ENCODE data around the gene SLC4A4.

DNA sequence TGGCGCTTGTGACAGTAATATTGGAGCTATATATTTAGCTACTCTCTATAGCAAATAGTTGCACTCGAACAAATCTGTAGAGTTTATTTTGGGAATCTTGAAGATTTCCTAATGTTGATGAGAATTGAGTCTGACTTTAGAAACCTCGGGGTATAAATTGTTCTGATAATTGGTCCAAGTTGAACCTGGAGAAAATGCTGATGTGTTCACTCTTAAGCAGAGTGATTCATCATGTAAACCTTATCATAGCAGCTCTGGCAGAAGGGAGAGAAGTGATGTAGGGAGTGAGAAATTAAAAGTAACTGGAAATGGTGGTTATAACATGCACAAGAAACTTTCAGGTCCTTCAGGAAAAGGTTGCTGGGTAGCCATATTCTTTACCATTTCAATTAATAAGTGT is 16.4 kb upstream of the SLC4A4 start:
- TF ChIP-seq, protein P1, sequence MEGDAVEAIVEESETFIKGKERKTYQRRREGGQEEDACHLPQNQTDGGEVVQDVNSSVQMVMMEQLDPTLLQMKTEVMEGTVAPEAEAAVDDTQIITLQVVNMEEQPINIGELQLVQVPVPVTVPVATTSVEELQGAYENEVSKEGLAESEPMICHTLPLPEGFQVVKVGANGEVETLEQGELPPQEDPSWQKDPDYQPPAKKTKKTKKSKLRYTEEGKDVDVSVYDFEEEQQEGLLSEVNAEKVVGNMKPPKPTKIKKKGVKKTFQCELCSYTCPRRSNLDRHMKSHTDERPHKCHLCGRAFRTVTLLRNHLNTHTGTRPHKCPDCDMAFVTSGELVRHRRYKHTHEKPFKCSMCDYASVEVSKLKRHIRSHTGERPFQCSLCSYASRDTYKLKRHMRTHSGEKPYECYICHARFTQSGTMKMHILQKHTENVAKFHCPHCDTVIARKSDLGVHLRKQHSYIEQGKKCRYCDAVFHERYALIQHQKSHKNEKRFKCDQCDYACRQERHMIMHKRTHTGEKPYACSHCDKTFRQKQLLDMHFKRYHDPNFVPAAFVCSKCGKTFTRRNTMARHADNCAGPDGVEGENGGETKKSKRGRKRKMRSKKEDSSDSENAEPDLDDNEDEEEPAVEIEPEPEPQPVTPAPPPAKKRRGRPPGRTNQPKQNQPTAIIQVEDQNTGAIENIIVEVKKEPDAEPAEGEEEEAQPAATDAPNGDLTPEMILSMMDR (conservative IDR thresholded peaks at IDR 0.05 in 1 of 2, IDR thresholded peaks at IDR 0.05 in 1 of 2; ENCODE audit: low read depth in 1 of 2, low read length in 2 of 2) = no peak
- no peak for TF ChIP-seq EZH2 (IDR thresholded peaks at IDR 0.05; ENCODE audit: low read length, missing control alignments)

All from fibroblast of lung (primary cell).